ENCODE data around the gene PGC. TPM values are rescaled to one million over a fixed set of nuclear protein-coding genes. Genes with fewer than 3 reads are reported as not detected.

The PGC gene
- total RNA-seq, 1 experiment from 2014 or later: not detected

DNA sequence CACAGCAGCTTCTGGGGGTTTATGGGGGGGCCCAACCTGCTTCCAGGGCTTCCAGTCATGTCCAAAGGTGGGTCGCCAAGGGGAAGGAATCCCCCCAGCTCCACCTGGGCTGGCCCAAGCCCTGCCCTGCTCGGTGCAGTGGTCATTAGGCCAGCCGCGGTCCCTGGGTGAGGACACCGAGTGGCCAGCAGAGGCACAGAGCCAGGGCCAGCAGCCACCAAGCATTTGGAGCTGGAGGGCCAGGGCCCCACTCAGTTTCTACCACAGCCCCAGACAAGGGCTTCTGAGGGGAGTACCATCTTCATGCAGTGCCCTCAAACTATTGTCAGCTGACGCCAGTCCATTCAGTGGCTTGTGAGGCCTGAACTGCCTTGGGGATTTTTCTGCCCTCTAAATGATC is 51.4 kb downstream of the PGC start:
- no peak for DNase-seq
- WGBS (ENCODE audit: extremely low coverage, insufficient read length, low lambda C conversion rate): no CpG with 5 or more reads among the region's 6 CpGs

More for the DNA sequence above, 51.4 kb downstream of the PGC start:
- TF ChIP-seq, protein P1, sequence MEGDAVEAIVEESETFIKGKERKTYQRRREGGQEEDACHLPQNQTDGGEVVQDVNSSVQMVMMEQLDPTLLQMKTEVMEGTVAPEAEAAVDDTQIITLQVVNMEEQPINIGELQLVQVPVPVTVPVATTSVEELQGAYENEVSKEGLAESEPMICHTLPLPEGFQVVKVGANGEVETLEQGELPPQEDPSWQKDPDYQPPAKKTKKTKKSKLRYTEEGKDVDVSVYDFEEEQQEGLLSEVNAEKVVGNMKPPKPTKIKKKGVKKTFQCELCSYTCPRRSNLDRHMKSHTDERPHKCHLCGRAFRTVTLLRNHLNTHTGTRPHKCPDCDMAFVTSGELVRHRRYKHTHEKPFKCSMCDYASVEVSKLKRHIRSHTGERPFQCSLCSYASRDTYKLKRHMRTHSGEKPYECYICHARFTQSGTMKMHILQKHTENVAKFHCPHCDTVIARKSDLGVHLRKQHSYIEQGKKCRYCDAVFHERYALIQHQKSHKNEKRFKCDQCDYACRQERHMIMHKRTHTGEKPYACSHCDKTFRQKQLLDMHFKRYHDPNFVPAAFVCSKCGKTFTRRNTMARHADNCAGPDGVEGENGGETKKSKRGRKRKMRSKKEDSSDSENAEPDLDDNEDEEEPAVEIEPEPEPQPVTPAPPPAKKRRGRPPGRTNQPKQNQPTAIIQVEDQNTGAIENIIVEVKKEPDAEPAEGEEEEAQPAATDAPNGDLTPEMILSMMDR (conservative IDR thresholded peaks at IDR 0.05): no peak
- Histone ChIP-seq H3K4me1 (ENCODE audit: insufficient read depth, low read length) (no peaks in the 10 kb centered on the region), H3K4ac (ENCODE audit: low read depth, low read length) (no peak overlapping the region), H3K9me3 (ENCODE audit: control insufficient read depth, low read depth, low read length) (no peaks in the 10 kb centered on the region), H2BK12ac (ENCODE audit: insufficient read length, low read depth, low read length) (no peak overlapping the region), H3K79me1 (ENCODE audit: insufficient read depth, low read depth, low read length, poor library complexity, severe bottlenecking) (no peaks in the 10 kb centered on the region), H3K27me3 (ENCODE audit: insufficient read depth, low read length) (no peaks in the 10 kb centered on the region), H4K5ac (ENCODE audit: insufficient read length, low read depth, low read length) (no peak overlapping the region), H2BK20ac (ENCODE audit: low read depth, low read length, poor library complexity, severe bottlenecking) (no peak overlapping the region), H3K14ac (ENCODE audit: insufficient read depth, low read length) (no peak overlapping the region), H3K27ac (ENCODE audit: insufficient read length, low read depth, low read length) (no peak overlapping the region), H2BK120ac (ENCODE audit: low read depth, low read length, poor library complexity, severe bottlenecking) (no peak overlapping the region), H3K23me2 (ENCODE audit: insufficient read length, low read depth, low read length, poor library complexity, severe bottlenecking) (no peaks in the 10 kb centered on the region), H3K79me2 (ENCODE audit: insufficient read depth, low read length) (no peaks in the 10 kb centered on the region), H4K20me1 (ENCODE audit: control insufficient read depth, insufficient read depth, insufficient read length) (peaks cover 4% of the 10 kb centered on the region), H2AFZ (ENCODE audit: low read length) (no peak overlapping the region), H2BK15ac (ENCODE audit: low read depth, low read length) (no peak overlapping the region), H3K56ac (ENCODE audit: insufficient read length, low read depth, low read length) (no peak overlapping the region), H3K23ac (ENCODE audit: insufficient read length, low read depth, low read length) (no peak overlapping the region), H3T11ph (ENCODE audit: low read length) (no peak overlapping the region), H3K9ac (ENCODE audit: extremely low read depth, insufficient read length, low read length) (no peak overlapping the region), H4K91ac (ENCODE audit: insufficient read length, low read depth, low read length) (no peak overlapping the region), H2BK5ac (ENCODE audit: insufficient read length, low read length) (no peak overlapping the region), H4K8ac (replicated peaks; ENCODE audit: insufficient read length, low read depth, low read length) (no peak overlapping the region), H2AK5ac (ENCODE audit: insufficient read length, low read length) (no peak overlapping the region), H3K4me2 (ENCODE audit: insufficient read depth, insufficient read length, low read length) (no peak overlapping the region), H3K18ac (ENCODE audit: insufficient read length, low read depth, low read length) (no peak overlapping the region)
- Mint-ChIP-seq H3K9me3 (no peaks in the 10 kb centered on the region; a peak in 1 of 5 replicates), H3K4me1 (peaks cover 23 to 25% of the 10 kb centered on the region in 2 experiments), H3K27ac (no peak overlapping the region), H3K36me3 (ENCODE audit: insufficient read depth in 1 of 3, low read depth in 3 of 3) (no peaks in the 10 kb centered on the region; a peak in 1 of 7 replicates), H3K27me3 (ENCODE audit: low read depth) (peaks cover 4% of the 10 kb centered on the region), H3K4me3 (no peak overlapping the region)

Measured in H9 (cell line).